SJSA1 (cell line): ENCODE results near the gene PTPRG. TPM values are rescaled to one million over a fixed set of nuclear protein-coding genes. Genes with fewer than 3 reads are reported as not detected.

ENCODE experiments used
- DNase-seq, 2 experiments: peaks; one replicate each; pipeline ENCODE4 v3.0.0-alpha.2; 2015 to 2020; ENCODE audit warnings: low spot score in 2 of 2, low read depth in 1 of 2
- H3K27ac ChIP-seq: fragments of 250-450 bp; sonication (Bioruptor Pico); 2 replicates; pipeline ENCODE4 v1.5.1; 2020; ENCODE audit warnings: mild to moderate bottlenecking, moderate library complexity
- H3K27me3 ChIP-seq: fragments of 250-450 bp; sonication (Bioruptor Pico); replicated peaks from 2 replicates; pipeline ENCODE4 v1.5.1; 2020; ENCODE audit warnings: mild to moderate bottlenecking, moderate library complexity
- H3K36me3 ChIP-seq: fragments of 250-450 bp; sonication (Bioruptor Pico); 2 replicates; pipeline ENCODE4 v1.5.1; 2020; ENCODE audit warnings: mild to moderate bottlenecking
- H3K4me1 ChIP-seq: fragments of 250-450 bp; sonication (Bioruptor Pico); replicated peaks from 2 replicates; pipeline ENCODE4 v1.6.1; 2021; ENCODE audit warnings: mild to moderate bottlenecking
- H3K4me3 ChIP-seq: fragments of 250-450 bp; sonication (Bioruptor Pico); 2 replicates; pipeline ENCODE4 v1.5.1; 2020; ENCODE audit warnings: mild to moderate bottlenecking
- H3K9me3 ChIP-seq: fragments of 250-450 bp; sonication (Bioruptor Pico); replicated peaks from 2 replicates; pipeline ENCODE4 v1.5.1; 2020; ENCODE audit warnings: mild to moderate bottlenecking
- total RNA-seq: library from RNA; depleted of rRNA; stranded (reverse); fragments of >200 nt; shearing (Covaris generic); gene quantifications from 2 replicates; pipeline ENCODE4 v1.2.3, GENCODE V29; 2014

Gene PTPRG
- total RNA-seq, 1 experiment from 2014 or later = 18.5 TPM

- no peak for DNase-seq
- H3K27ac ChIP-seq = no peak overlapping the region
- H3K27me3 ChIP-seq = no peaks in the 10 kb centered on the region
- H3K4me1 ChIP-seq = no peaks in the 10 kb centered on the region
- H3K4me3 ChIP-seq = no peak overlapping the region
- H3K9me3 ChIP-seq = no peaks in the 10 kb centered on the region
- no peaks in the 10 kb centered on the region for H3K36me3 ChIP-seq
These were observed 387.4 kb downstream of the PTPRG start for GRCh38 chr3:61948699-61949305.

DNA sequence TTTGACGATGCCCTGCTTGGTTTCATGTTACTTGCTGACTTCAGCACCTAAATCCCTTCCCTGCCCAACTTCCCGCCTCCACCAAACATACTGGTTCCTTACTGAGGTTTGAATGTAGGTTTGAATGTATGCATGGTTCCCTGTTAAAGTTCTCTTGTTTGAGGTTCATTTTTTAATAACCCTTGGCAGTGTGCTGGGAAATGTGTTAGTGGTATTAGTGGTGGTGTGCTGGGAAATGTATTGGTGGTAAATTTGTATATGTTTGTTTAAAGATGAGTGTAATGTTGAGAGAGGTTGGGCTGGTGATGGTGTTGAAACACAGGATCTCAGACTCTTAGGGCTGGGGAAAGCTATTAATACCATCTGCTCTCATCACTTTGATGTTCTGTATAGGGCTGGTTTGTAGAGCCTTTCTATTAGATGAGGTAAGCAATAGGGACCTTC lies 392.7 kb downstream of the PTPRG start:
- Histone ChIP-seq H3K27me3 (no peaks in the 10 kb centered on the region), H3K27ac (no peak overlapping the region), H3K36me3 (no peaks in the 10 kb centered on the region), H3K4me3 (no peak overlapping the region), H3K4me1 (no peaks in the 10 kb centered on the region), H3K9me3 (no peaks in the 10 kb centered on the region)
- DNase-seq = no peak

GRCh38 chr3:61955483-61955882 lies 394.1 kb downstream of the PTPRG start:
- Histone ChIP-seq H3K27me3 (no peaks in the 10 kb centered on the region), H3K36me3 (no peaks in the 10 kb centered on the region), H3K27ac (no peak overlapping the region), H3K4me3 (no peak overlapping the region), H3K4me1 (no peaks in the 10 kb centered on the region), H3K9me3 (no peaks in the 10 kb centered on the region)
- DNase-seq = no peak

GRCh38 chr3:61956236-61956635 lies 394.9 kb downstream of the PTPRG start:
- DNase-seq = no peak
- no peaks in the 10 kb centered on the region for H3K27me3 ChIP-seq
- no peak overlapping the region for H3K4me3 ChIP-seq
- H3K27ac ChIP-seq = no peak overlapping the region
- H3K36me3 ChIP-seq = no peaks in the 10 kb centered on the region
- H3K9me3 ChIP-seq = no peaks in the 10 kb centered on the region
- H3K4me1 ChIP-seq = no peaks in the 10 kb centered on the region

DNA sequence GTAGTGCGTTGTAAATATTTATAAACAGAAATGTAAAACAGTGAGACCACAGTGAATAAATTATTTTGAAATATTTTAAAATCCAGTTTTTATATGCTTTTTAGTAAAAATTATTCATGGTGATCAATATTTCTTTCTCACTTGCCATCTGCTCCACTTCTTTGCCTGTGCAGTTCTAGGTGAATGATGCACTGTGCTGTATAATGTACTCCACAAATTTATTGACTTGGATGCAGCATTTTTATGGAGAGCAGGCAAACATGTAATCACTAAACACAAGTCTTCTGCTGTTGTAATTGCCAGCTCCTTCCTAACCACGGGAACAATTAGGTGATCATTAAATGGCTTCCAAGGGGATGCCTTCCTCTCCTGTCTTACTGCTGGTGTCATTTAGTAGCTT lies 395.9 kb downstream of the PTPRG start:
- H3K4me3 ChIP-seq = no peak overlapping the region
- no peak for DNase-seq
- H3K27me3 ChIP-seq = no peaks in the 10 kb centered on the region
- no peaks in the 10 kb centered on the region for H3K36me3 ChIP-seq
- H3K27ac ChIP-seq = no peak overlapping the region
- no peaks in the 10 kb centered on the region for H3K9me3 ChIP-seq
- H3K4me1 ChIP-seq = no peaks in the 10 kb centered on the region

GRCh38 chr3:61960976-61961375 lies 399.6 kb downstream of the PTPRG start:
- no peaks in the 10 kb centered on the region for H3K9me3 ChIP-seq
- no peak overlapping the region for H3K4me3 ChIP-seq
- no peaks in the 10 kb centered on the region for H3K27me3 ChIP-seq
- H3K27ac ChIP-seq = no peak overlapping the region
- no peak for DNase-seq
- no peaks in the 10 kb centered on the region for H3K36me3 ChIP-seq
- H3K4me1 ChIP-seq = no peaks in the 10 kb centered on the region

DNA sequence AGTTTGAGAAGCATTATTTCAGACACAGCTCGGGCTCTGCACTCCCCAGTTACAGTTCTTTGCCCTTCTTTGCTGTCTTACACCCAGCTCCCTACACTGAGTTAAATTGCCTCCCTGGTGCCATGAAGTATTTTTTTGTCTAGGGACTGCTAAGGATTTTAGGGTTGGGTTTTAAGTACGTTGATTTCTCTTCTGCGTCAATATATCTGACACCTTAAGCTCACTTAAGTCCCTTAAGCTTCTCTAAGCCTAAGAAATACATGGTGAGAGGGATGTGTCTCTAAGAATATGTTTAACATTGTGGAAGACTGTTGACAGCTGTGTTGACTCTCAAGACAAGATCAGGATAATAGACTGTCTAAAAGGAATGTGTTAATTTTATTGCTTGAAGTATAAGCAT lies 400.5 kb downstream of the PTPRG start:
- H3K27ac ChIP-seq = no peak overlapping the region
- no peak overlapping the region for H3K4me3 ChIP-seq
- H3K9me3 ChIP-seq = no peaks in the 10 kb centered on the region
- no peaks in the 10 kb centered on the region for H3K36me3 ChIP-seq
- no peak for DNase-seq
- no peaks in the 10 kb centered on the region for H3K4me1 ChIP-seq
- no peaks in the 10 kb centered on the region for H3K27me3 ChIP-seq

GRCh38 chr3:61964566-61964965 lies 403.2 kb downstream of the PTPRG start:
- Histone ChIP-seq H3K36me3 (no peaks in the 10 kb centered on the region), H3K4me3 (no peak overlapping the region), H3K27me3 (no peaks in the 10 kb centered on the region), H3K4me1 (no peaks in the 10 kb centered on the region), H3K27ac (no peak overlapping the region), H3K9me3 (no peaks in the 10 kb centered on the region)
- DNase-seq = no peak

- H3K4me3 ChIP-seq = no peak overlapping the region
- no peaks in the 10 kb centered on the region for H3K36me3 ChIP-seq
- DNase-seq = no peak
- H3K27ac ChIP-seq = no peak overlapping the region
- H3K27me3 ChIP-seq = no peaks in the 10 kb centered on the region
- H3K4me1 ChIP-seq = no peaks in the 10 kb centered on the region
- no peaks in the 10 kb centered on the region for H3K9me3 ChIP-seq
These were observed 404.4 kb downstream of the PTPRG start for GRCh38 chr3:61965770-61966131.

DNA sequence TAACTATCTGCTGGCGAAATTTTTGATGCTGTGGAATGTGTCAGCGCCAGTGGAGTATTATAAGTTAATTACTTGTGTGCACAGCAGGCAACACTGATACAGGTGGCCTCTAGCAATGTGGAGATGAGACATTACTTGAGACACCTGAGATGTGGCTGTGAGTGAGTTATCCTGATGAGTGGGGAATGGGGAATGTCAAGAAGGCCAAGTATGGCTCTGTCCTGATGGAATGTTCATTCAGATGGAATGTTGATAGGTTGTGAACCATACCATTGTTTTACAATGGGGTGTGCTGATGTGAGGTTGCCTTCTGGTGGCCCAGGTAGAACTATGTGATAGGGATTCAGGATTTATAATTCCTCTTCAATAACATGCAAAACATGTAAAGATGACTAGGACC lies 404.8 kb downstream of the PTPRG start:
- no peak for DNase-seq
- no peaks in the 10 kb centered on the region for H3K9me3 ChIP-seq
- H3K36me3 ChIP-seq = no peaks in the 10 kb centered on the region
- H3K27ac ChIP-seq = no peak overlapping the region
- H3K27me3 ChIP-seq = no peaks in the 10 kb centered on the region
- H3K4me1 ChIP-seq = no peaks in the 10 kb centered on the region
- H3K4me3 ChIP-seq = no peak overlapping the region

- Histone ChIP-seq H3K27me3 (no peaks in the 10 kb centered on the region), H3K27ac (no peak overlapping the region), H3K4me1 (no peaks in the 10 kb centered on the region), H3K9me3 (no peaks in the 10 kb centered on the region), H3K4me3 (no peak overlapping the region), H3K36me3 (no peaks in the 10 kb centered on the region)
- DNase-seq = no peak
These were observed 405.6 kb downstream of the PTPRG start for GRCh38 chr3:61967019-61967418.

DNA sequence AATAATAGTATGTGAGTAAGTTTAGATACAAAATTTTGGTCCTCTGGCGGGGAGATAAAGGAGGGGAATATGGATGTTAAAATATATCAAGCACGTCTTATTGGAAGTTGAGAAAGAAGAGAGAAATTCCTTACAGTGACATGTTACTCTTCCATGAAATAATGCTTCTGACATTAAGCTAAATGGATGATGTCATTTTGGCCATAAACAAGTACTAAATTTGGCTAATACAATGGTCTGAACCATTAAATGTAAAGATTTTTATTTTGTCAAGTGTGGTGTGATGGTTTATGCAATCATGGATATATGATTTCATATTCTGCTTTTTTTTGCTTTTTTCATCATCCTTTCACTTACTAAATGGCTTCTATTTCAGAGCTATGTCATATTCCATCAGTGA lies 406.6 kb downstream of the PTPRG start:
- Histone ChIP-seq H3K4me3 (no peak overlapping the region), H3K27me3 (no peaks in the 10 kb centered on the region), H3K27ac (no peak overlapping the region), H3K9me3 (no peaks in the 10 kb centered on the region), H3K4me1 (no peaks in the 10 kb centered on the region), H3K36me3 (no peaks in the 10 kb centered on the region)
- no peak for DNase-seq

DNA sequence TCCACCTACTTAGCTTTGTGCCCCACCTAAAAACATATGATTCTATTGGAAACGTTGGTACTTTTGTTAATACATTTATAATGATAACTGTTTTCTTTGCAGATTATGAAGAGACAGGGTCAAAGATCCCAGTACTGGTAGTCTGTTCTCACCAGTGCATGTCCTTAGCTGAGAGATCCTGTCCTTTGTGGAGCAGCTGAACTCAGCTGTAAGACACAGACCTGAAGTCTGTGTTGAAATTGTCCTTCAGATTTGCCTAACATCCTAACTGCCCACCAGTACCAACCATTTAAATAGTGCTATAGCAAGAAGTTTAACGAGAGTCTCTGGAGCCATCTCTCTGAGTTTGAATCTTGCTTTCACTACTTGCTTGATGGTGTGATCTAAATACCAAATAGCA lies 413.3 kb downstream of the PTPRG start:
- Histone ChIP-seq H3K9me3 (no peaks in the 10 kb centered on the region), H3K36me3 (no peaks in the 10 kb centered on the region), H3K27ac (no peak overlapping the region), H3K4me3 (no peak overlapping the region), H3K27me3 (no peaks in the 10 kb centered on the region), H3K4me1 (no peaks in the 10 kb centered on the region; the same call in 1 of the 2 replicates)
- no peak for DNase-seq

DNA sequence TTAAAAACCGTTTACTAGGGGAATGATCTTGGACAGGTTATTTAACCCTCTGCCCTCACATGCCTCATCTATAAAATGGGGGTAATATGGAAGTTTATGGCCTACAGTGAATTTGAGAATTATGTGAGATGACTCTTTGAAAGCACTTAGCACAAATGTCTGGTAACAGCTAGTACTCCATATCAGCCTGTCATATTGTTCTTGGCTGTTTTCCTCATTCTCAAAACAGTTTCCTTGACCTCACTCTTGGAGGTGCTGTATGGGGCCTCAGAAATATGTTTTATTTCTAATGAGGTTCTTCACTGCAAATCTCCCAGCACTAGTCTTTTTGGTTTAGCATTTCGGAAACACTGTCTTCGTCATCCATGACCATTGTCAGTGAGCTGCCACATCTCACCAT lies 413.8 kb downstream of the PTPRG start:
- no peak overlapping the region for H3K27ac ChIP-seq
- DNase-seq = no peak
- no peaks in the 10 kb centered on the region for H3K27me3 ChIP-seq
- H3K4me1 ChIP-seq = no peaks in the 10 kb centered on the region; the same call in 1 of the 2 replicates
- H3K9me3 ChIP-seq = no peaks in the 10 kb centered on the region
- H3K4me3 ChIP-seq = no peak overlapping the region
- no peaks in the 10 kb centered on the region for H3K36me3 ChIP-seq

GRCh38 chr3:61975936-61976335 lies 414.6 kb downstream of the PTPRG start:
- Histone ChIP-seq H3K36me3 (no peaks in the 10 kb centered on the region), H3K4me3 (no peak overlapping the region), H3K27me3 (no peaks in the 10 kb centered on the region), H3K9me3 (no peaks in the 10 kb centered on the region), H3K27ac (no peak overlapping the region), H3K4me1 (no peaks in the 10 kb centered on the region; the same call in 1 of the 2 replicates)
- DNase-seq = no peak
